Panc1 (cell line): ENCODE results near the gene NCK2. TPM values are rescaled to one million over a fixed set of nuclear protein-coding genes. Genes with fewer than 3 reads are reported as not detected.
A peak's percentile ranks its signal among the peaks of the same experiment; 100 is the strongest.

ENCODE experiments used
- ATAC-seq: fragments of 200-7000 bp; cut with Tn5 transposase; 2 replicates; pipeline ENCODE4 v1.9.1; 2020; ENCODE audit warnings: mild to moderate bottlenecking, moderate library complexity
- BruUV-seq: library from RNA; stranded (reverse); fragments of 400-500 nt; replicated peaks from 2 replicates; lab custom pipeline; 2021; lab: Mats Ljungman, UMichigan
- CTCF ChIA-PET: fragments of 300-600 bp; sonication (Branson Sonifier 250); formaldehyde crosslinking; loops from one replicate; lab custom pipeline; 2022; ENCODE audit warnings: antibody characterized with exemption; lab: Charles Lee
- POLR2A ChIA-PET: fragments of 300-600 bp; sonication (Branson Sonifier 250); formaldehyde crosslinking; loops from one replicate; lab custom pipeline; 2022; ENCODE audit warnings: antibody characterized with exemption; lab: Charles Lee
- DNase-seq: peaks from one replicate; pipeline ENCODE4 v3.0.0-alpha.2; 2010; ENCODE audit warnings: low read depth, low spot score
- H3K27ac ChIP-seq: 2 replicates; pipeline ENCODE4 v1.5.1; 2011; ENCODE audit warnings: mild to moderate bottlenecking, low read length, inconsistent platforms
- H3K27me3 ChIP-seq: fragments of 200-500 bp; sonication (Bioruptor generic); 2 replicates; pipeline ENCODE4 v1.6.0; 2014; ENCODE audit warnings: low read length, inconsistent platforms; ENCODE audit not compliant: control insufficient read depth, insufficient read depth
- H3K36me3 ChIP-seq: fragments of 200-500 bp; sonication (Bioruptor generic); 2 replicates; pipeline ENCODE4 v1.5.1; 2014; ENCODE audit warnings: inconsistent platforms, mild to moderate bottlenecking, low read length, moderate library complexity; ENCODE audit not compliant: control insufficient read depth, insufficient read depth
- H3K4me1 ChIP-seq: 2 replicates; pipeline ENCODE4 v1.5.1; 2011; ENCODE audit warnings: inconsistent platforms, mild to moderate bottlenecking, low read length, moderate library complexity; ENCODE audit not compliant: control insufficient read depth, insufficient read depth
- H3K4me3 ChIP-seq, 2 experiments: 2 replicates each; pipeline ENCODE4 v1.5.1; 2011 to 2012; ENCODE audit warnings: low read depth in 2 of 2, low read length in 2 of 2, mild to moderate bottlenecking in 2 of 2, inconsistent platforms in 1 of 2, moderate library complexity in 1 of 2
- H3K9me3 ChIP-seq: fragments of 200-500 bp; sonication (Bioruptor generic); 2 replicates; pipeline ENCODE4 v1.5.1; 2014; ENCODE audit warnings: low read depth, mild to moderate bottlenecking, inconsistent platforms, low read length, moderate library complexity; ENCODE audit not compliant: control insufficient read depth, insufficient read depth
- POLR2AphosphoS5 ChIP-seq: IDR thresholded peaks from 2 replicates; pipeline ENCODE4 v1.6.1; 2012; ENCODE audit warnings: mild to moderate bottlenecking, low read depth, low read length, moderate library complexity
- SIN3A ChIP-seq: IDR thresholded peaks from 2 replicates; pipeline ENCODE4 v1.6.1; 2012; ENCODE audit warnings: low read depth, mild to moderate bottlenecking, low read length, moderate library complexity, borderline replicate concordance; ENCODE audit not compliant: insufficient read depth
- TCF7L2 ChIP-seq: IDR thresholded peaks from 2 replicates; pipeline ENCODE4 v1.6.1; 2011; ENCODE audit warnings: mild to moderate bottlenecking, low read depth, low read length, inconsistent platforms
- in situ Hi-C: cut with HindIII; loops from 2 replicates; pipeline ENCODE4 v1.10.0; 2016; ENCODE audit warnings: low sequenced_read_pairs, low pct_unique_long_range_greater_than_20kb
- intact Hi-C: fragments of 100-400 bp; cut with micrococcal nuclease; formaldehyde crosslinking; loops from one replicate; pipeline ENCODE4 v1.10.0; 2022; ENCODE audit not compliant: unreplicated experiment
- total RNA-seq: library from RNA; stranded (reverse); gene quantifications from one replicate; pipeline ENCODE4 v1.2.1, GENCODE V29; 2021; ENCODE audit not compliant: unreplicated experiment
- TF ChIP-seq, protein P1 (sequence below), 2 experiments: IDR thresholded peaks; 2 replicates each; pipeline ENCODE4 v1.6.1; 2011 to 2012; ENCODE audit warnings: low read depth in 2 of 2, control low read depth in 1 of 2, low read length in 1 of 2, mild to moderate bottlenecking in 1 of 2, moderate library complexity in 1 of 2; ENCODE audit not compliant: insufficient read depth in 1 of 2
- TF ChIP-seq, protein P2 (sequence below): fragments of 450-650 bp; IDR thresholded peaks from 2 replicates; pipeline ENCODE4 v1.5.1; 2017; ENCODE audit warnings: mild to moderate bottlenecking

NCK2 gene
- total RNA-seq, 1 experiment from 2014 or later = 60.7 TPM

DNA sequence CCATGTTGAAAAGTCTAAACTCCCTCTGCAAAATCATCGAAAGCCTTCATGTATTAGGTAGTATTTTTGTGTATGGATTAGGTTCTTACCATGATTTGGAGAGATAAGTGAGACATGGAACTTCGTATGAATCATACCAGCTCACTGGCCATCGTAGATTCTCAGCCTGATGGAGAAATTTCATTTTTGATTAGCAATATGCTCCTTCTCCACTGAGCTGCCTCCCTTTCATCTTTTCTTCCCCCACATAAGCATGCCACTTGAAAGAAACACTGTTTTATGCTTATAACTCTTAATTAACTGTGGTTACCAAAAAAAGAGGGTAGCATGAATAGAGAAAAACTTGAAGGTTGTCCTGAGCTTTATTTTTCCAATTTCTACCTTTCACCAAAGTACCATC is 111.9 kb downstream of the NCK2 start:
- H3K27me3 ChIP-seq = no peaks in the 10 kb centered on the region
- H3K9me3 ChIP-seq = no peaks in the 10 kb centered on the region
- H3K4me3 ChIP-seq = no peak overlapping the region
- no peak overlapping the region for H3K27ac ChIP-seq
- POLR2A ChIA-PET = no interaction called here
- ATAC-seq (no peak), DNase-seq (no peak)
- CTCF ChIA-PET = no interaction called here
- TSS peak; percentile 39 for BruUV-seq
- H3K36me3 ChIP-seq = no peaks in the 10 kb centered on the region
- H3K4me1 ChIP-seq = no peaks in the 10 kb centered on the region
- no peak for TF ChIP-seq SIN3A
- TF ChIP-seq TCF7L2 = no peak
- no peak for TF ChIP-seq POLR2AphosphoS5
- TF ChIP-seq, protein P1, sequence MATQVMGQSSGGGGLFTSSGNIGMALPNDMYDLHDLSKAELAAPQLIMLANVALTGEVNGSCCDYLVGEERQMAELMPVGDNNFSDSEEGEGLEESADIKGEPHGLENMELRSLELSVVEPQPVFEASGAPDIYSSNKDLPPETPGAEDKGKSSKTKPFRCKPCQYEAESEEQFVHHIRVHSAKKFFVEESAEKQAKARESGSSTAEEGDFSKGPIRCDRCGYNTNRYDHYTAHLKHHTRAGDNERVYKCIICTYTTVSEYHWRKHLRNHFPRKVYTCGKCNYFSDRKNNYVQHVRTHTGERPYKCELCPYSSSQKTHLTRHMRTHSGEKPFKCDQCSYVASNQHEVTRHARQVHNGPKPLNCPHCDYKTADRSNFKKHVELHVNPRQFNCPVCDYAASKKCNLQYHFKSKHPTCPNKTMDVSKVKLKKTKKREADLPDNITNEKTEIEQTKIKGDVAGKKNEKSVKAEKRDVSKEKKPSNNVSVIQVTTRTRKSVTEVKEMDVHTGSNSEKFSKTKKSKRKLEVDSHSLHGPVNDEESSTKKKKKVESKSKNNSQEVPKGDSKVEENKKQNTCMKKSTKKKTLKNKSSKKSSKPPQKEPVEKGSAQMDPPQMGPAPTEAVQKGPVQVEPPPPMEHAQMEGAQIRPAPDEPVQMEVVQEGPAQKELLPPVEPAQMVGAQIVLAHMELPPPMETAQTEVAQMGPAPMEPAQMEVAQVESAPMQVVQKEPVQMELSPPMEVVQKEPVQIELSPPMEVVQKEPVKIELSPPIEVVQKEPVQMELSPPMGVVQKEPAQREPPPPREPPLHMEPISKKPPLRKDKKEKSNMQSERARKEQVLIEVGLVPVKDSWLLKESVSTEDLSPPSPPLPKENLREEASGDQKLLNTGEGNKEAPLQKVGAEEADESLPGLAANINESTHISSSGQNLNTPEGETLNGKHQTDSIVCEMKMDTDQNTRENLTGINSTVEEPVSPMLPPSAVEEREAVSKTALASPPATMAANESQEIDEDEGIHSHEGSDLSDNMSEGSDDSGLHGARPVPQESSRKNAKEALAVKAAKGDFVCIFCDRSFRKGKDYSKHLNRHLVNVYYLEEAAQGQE (IDR thresholded peaks at IDR 0.05; ENCODE audit: insufficient read depth in 1 of 2, low read depth in 2 of 2, low read length in 1 of 2) = no peak
- TF ChIP-seq, protein P2, sequence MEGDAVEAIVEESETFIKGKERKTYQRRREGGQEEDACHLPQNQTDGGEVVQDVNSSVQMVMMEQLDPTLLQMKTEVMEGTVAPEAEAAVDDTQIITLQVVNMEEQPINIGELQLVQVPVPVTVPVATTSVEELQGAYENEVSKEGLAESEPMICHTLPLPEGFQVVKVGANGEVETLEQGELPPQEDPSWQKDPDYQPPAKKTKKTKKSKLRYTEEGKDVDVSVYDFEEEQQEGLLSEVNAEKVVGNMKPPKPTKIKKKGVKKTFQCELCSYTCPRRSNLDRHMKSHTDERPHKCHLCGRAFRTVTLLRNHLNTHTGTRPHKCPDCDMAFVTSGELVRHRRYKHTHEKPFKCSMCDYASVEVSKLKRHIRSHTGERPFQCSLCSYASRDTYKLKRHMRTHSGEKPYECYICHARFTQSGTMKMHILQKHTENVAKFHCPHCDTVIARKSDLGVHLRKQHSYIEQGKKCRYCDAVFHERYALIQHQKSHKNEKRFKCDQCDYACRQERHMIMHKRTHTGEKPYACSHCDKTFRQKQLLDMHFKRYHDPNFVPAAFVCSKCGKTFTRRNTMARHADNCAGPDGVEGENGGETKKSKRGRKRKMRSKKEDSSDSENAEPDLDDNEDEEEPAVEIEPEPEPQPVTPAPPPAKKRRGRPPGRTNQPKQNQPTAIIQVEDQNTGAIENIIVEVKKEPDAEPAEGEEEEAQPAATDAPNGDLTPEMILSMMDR = no peak
- in situ Hi-C loops = no loop called here
- intact Hi-C loops = no loop called here

DNA sequence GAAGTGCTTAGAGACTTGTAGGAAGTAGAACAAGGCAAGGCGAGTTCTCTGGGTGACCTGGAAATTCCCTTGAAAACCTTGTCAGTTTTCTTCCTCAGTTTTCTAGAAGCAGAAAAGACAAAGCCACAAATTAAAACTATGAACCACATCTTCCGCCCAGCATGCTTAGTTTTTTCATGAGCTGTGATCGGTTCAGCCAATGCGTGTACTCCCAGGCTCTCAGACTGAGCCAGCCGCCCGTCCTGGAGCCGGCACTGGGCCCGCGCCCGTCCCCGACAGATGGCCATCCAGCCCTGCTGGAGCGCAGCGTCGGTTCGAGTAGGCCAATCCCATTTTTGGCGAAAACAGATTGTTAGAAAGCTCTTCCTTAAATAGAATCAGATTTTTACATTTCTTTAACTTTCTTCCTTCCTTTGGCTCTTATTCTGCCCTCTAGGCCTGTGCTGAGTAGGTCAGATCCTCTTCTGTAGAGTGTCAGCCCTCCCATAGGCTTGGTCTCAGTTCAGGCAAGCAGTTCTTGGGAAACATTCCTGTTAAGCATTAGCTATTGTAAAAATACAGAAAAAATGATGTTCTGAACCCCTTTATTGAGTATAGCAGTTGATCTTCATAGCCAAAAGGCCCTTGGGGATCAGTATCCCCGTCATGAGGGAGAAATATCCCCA is 112.5 kb downstream of the NCK2 start:
- Histone ChIP-seq H3K4me3 (no peak overlapping the region), H3K9me3 (no peaks in the 10 kb centered on the region), H3K4me1 (no peaks in the 10 kb centered on the region), H3K27me3 (no peaks in the 10 kb centered on the region), H3K36me3 (no peaks in the 10 kb centered on the region), H3K27ac (no peak overlapping the region)
- in situ Hi-C loops (no loop called here), intact Hi-C loops (no loop called here)
- POLR2A ChIA-PET = no interaction called here
- DNase-seq (no peak), ATAC-seq (no peak)
- no TSS peak for BruUV-seq
- CTCF ChIA-PET = no interaction called here
- TF ChIP-seq POLR2AphosphoS5 = no peak
- TF ChIP-seq TCF7L2 = no peak
- TF ChIP-seq SIN3A = no peak
- TF ChIP-seq, protein P2 = no peak
- TF ChIP-seq, protein P1 (IDR thresholded peaks at IDR 0.05; ENCODE audit: insufficient read depth in 1 of 2, low read depth in 2 of 2, low read length in 1 of 2) = no peak
